Measurements from ENCODE around the gene FAM90A1. TPM values are rescaled to one million over a fixed set of nuclear protein-coding genes. Genes with fewer than 3 reads are reported as not detected.
"Not testable (repeated sequence)": the region's sequence is repeated elsewhere in the genome, so short reads cannot be mapped to it uniquely, and the experiment has no call there.

The FAM90A1 gene
- total RNA-seq, 1 donor from 2014 or later = not detected

DNA sequence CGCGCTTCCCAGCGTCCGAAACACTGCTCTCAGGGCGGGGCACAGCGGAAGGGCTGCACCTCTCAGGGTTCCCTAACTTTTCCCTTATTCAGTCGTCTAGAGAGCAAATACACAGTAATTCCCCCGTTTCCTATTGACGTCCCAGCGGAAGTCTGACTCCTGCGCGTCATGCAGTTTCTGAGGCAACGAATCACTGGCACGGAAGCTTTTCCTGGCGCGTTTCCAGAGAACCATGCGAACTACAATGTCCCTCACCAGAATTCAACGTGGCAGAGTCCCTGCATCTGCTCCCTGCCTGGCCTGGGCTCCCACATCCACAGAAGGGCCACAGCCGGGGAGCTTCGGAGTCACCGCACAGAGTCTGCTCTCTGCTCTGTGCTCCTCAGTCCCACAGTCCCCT lies 6.0 kb downstream of the FAM90A1 start:
- H3K79me2 ChIP-seq (ENCODE audit: insufficient read depth, low read length); H3K27ac ChIP-seq (ENCODE audit: low read depth, low read length); H3K36me3 ChIP-seq (ENCODE audit: insufficient read depth, low read length); H4K20me1 ChIP-seq (ENCODE audit: insufficient read depth, low read length); H3K9ac ChIP-seq (ENCODE audit: low read length); H3K4me3 ChIP-seq (ENCODE audit: insufficient read depth, low read depth, low read length); H3K9me3 ChIP-seq (ENCODE audit: insufficient read depth, low read depth, low read length); FAIRE-seq; H3K27ac Mint-ChIP-seq (ENCODE audit: unreplicated experiment); H3K4me1 Mint-ChIP-seq (ENCODE audit: low read depth, unreplicated experiment); H3K27me3 ChIP-seq (ENCODE audit: insufficient read depth, low read length); DNase-seq (ENCODE audit: low read depth); H3K27me3 Mint-ChIP-seq (ENCODE audit: low read depth, unreplicated experiment); H3K4me2 ChIP-seq (ENCODE audit: low read length); H3K4me3 Mint-ChIP-seq (ENCODE audit: unreplicated experiment); H2AFZ ChIP-seq (ENCODE audit: low read depth, low read length); H3K36me3 Mint-ChIP-seq (ENCODE audit: low read depth, unreplicated experiment); H3K4me1 ChIP-seq (ENCODE audit: insufficient read depth, low read length): not testable (repeated sequence)
- peaks cover 12% of the 10 kb centered on the region for H3K9me3 Mint-ChIP-seq (ENCODE audit: unreplicated experiment)

DNA sequence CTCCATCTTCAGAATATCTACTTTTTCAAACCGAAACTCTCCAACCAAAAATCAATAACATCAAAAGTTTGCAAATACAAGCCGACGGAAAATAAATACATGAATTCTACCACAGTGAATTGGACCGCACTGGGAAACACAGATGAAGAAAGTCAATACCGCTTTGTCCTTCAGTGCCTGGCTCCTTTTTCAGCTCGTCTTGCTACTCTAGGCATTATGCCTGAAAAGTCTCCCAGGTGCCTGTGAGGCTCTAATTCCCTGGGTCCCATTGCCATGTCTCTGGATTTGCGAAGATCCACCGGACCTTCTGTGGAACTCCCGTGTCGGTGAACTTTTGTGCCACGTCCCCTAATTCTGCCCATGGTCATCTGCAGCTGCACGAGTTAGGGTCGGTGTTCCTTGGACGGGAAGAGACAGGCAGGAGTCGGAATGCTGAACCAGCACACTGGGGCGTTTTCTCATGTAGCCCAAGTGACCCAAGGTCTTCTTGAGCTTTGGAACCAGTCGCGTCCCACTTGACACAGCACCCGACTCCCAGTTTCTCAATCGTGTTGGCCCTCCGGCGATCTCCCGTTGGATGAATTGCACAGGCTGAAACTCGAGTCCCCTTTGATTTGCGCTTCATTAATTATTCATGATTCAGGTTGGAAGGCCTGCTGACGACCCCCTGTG lies 8.6 kb downstream of the FAM90A1 start:
- not testable (repeated sequence) for DNase-seq (ENCODE audit: low read depth); H3K4me1 Mint-ChIP-seq (ENCODE audit: low read depth, unreplicated experiment); H3K27ac ChIP-seq (ENCODE audit: low read depth, low read length); H3K36me3 Mint-ChIP-seq (ENCODE audit: low read depth, unreplicated experiment); H4K20me1 ChIP-seq (ENCODE audit: insufficient read depth, low read length); H3K27me3 ChIP-seq (ENCODE audit: insufficient read depth, low read length); H3K4me3 Mint-ChIP-seq (ENCODE audit: unreplicated experiment); H3K27ac Mint-ChIP-seq (ENCODE audit: unreplicated experiment); H3K9me3 ChIP-seq (ENCODE audit: insufficient read depth, low read depth, low read length); H3K9ac ChIP-seq (ENCODE audit: low read length); H2AFZ ChIP-seq (ENCODE audit: low read depth, low read length); FAIRE-seq; H3K27me3 Mint-ChIP-seq (ENCODE audit: low read depth, unreplicated experiment); H3K36me3 ChIP-seq (ENCODE audit: insufficient read depth, low read length); H3K9me3 Mint-ChIP-seq (ENCODE audit: unreplicated experiment); H3K79me2 ChIP-seq (ENCODE audit: insufficient read depth, low read length); H3K4me2 ChIP-seq (ENCODE audit: low read length); H3K4me3 ChIP-seq (ENCODE audit: insufficient read depth, low read depth, low read length); H3K4me1 ChIP-seq (ENCODE audit: insufficient read depth, low read length)

DNA sequence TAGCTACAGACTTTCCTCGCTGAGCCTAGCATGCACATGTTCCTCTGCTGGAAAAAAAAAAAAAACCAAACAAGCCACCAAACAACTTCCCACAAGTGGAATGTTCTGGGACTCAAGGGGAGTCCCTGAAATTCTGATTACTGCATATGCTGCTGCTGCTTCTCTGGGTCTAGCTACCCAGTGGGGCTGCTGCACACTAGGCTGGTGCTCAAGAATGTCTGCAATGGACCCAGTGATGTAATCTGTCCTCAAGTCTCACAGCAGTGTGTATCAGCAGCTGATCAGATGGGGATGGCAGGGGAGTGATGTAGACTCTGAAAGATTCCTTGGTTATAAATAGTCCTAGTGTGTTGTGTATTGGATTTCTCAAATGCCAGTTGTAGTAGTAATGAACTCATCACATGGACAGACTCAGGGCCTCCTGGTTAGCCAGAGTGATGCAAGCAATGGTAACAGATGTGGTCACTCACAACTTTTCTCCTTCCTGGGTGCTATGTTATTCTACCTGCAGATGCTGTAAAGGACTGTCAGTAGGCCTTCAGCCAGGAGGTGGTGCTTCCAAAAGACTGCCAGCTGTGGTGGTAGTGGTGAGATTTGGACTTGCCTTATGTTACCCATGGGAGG lies 29.6 kb downstream of the FAM90A1 start:
- H3K79me2 ChIP-seq (ENCODE audit: insufficient read depth, low read length); H3K27ac ChIP-seq (ENCODE audit: low read depth, low read length); H3K27me3 Mint-ChIP-seq (ENCODE audit: low read depth, unreplicated experiment); H2AFZ ChIP-seq (ENCODE audit: low read depth, low read length); H3K36me3 ChIP-seq (ENCODE audit: insufficient read depth, low read length); H3K27me3 ChIP-seq (ENCODE audit: insufficient read depth, low read length); H3K4me3 ChIP-seq (ENCODE audit: insufficient read depth, low read depth, low read length); FAIRE-seq; H3K9me3 Mint-ChIP-seq (ENCODE audit: unreplicated experiment); H3K4me1 ChIP-seq (ENCODE audit: insufficient read depth, low read length); H3K4me2 ChIP-seq (ENCODE audit: low read length); H4K20me1 ChIP-seq (ENCODE audit: insufficient read depth, low read length); H3K36me3 Mint-ChIP-seq (ENCODE audit: low read depth, unreplicated experiment); H3K9ac ChIP-seq (ENCODE audit: low read length); H3K9me3 ChIP-seq (ENCODE audit: insufficient read depth, low read depth, low read length): not testable (repeated sequence)
- Mint-ChIP-seq H3K4me1 (ENCODE audit: low read depth, unreplicated experiment) (peaks cover 11% of the 10 kb centered on the region), H3K4me3 (ENCODE audit: unreplicated experiment) (peak overlapping the region; percentile 54), H3K27ac (ENCODE audit: unreplicated experiment) (peak overlapping the region; percentile 99)
- peak; percentile 54 for DNase-seq (ENCODE audit: low read depth)

DNA sequence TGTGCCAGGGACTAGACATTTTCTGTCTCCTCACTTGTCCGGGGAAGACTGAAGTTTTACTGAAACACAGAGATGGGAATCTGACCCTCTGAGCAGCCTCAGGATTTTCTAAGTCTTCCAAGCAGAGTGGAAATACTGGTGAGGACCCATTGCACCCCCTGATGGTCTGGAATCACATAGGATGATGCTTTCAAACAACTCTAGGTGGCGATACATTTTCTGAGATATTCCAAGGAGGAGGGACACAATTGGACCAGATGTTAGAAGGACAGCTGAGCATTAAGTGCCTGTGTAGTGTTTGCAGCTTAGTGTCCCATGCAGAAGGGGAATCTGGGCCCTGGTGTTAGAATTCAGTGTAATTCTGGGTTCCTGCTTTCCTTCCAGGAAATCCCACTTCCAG lies 39.3 kb downstream of the FAM90A1 start:
- H3K27me3 Mint-ChIP-seq (ENCODE audit: low read depth, unreplicated experiment); H3K27me3 ChIP-seq (ENCODE audit: insufficient read depth, low read length); H3K4me3 ChIP-seq (ENCODE audit: insufficient read depth, low read depth, low read length); H3K4me3 Mint-ChIP-seq (ENCODE audit: unreplicated experiment); H3K9me3 Mint-ChIP-seq (ENCODE audit: unreplicated experiment); H3K4me1 ChIP-seq (ENCODE audit: insufficient read depth, low read length); H3K27ac ChIP-seq (ENCODE audit: low read depth, low read length); H3K9ac ChIP-seq (ENCODE audit: low read length); H3K4me1 Mint-ChIP-seq (ENCODE audit: low read depth, unreplicated experiment); FAIRE-seq; H3K27ac Mint-ChIP-seq (ENCODE audit: unreplicated experiment); H2AFZ ChIP-seq (ENCODE audit: low read depth, low read length); H3K36me3 Mint-ChIP-seq (ENCODE audit: low read depth, unreplicated experiment); H3K36me3 ChIP-seq (ENCODE audit: insufficient read depth, low read length); H3K9me3 ChIP-seq (ENCODE audit: insufficient read depth, low read depth, low read length); H4K20me1 ChIP-seq (ENCODE audit: insufficient read depth, low read length); DNase-seq (ENCODE audit: low read depth); H3K79me2 ChIP-seq (ENCODE audit: insufficient read depth, low read length); H3K4me2 ChIP-seq (ENCODE audit: low read length): not testable (repeated sequence)

- H3K27me3 Mint-ChIP-seq (ENCODE audit: low read depth, unreplicated experiment); H3K36me3 Mint-ChIP-seq (ENCODE audit: low read depth, unreplicated experiment); H3K79me2 ChIP-seq (ENCODE audit: insufficient read depth, low read length); H3K4me2 ChIP-seq (ENCODE audit: low read length); FAIRE-seq; H3K27ac Mint-ChIP-seq (ENCODE audit: unreplicated experiment); DNase-seq (ENCODE audit: low read depth); H3K4me1 Mint-ChIP-seq (ENCODE audit: low read depth, unreplicated experiment); H3K27ac ChIP-seq (ENCODE audit: low read depth, low read length); H3K27me3 ChIP-seq (ENCODE audit: insufficient read depth, low read length); H2AFZ ChIP-seq (ENCODE audit: low read depth, low read length); H3K9ac ChIP-seq (ENCODE audit: low read length); H3K36me3 ChIP-seq (ENCODE audit: insufficient read depth, low read length); H4K20me1 ChIP-seq (ENCODE audit: insufficient read depth, low read length); H3K4me3 Mint-ChIP-seq (ENCODE audit: unreplicated experiment); H3K4me3 ChIP-seq (ENCODE audit: insufficient read depth, low read depth, low read length); H3K9me3 Mint-ChIP-seq (ENCODE audit: unreplicated experiment); H3K4me1 ChIP-seq (ENCODE audit: insufficient read depth, low read length); H3K9me3 ChIP-seq (ENCODE audit: insufficient read depth, low read depth, low read length): not testable (repeated sequence)
Observed at GRCh38 chr12:8184206-8184605, 43.2 kb downstream of the FAM90A1 start.

- H3K36me3 Mint-ChIP-seq (ENCODE audit: low read depth, unreplicated experiment); H3K36me3 ChIP-seq (ENCODE audit: insufficient read depth, low read length); H3K4me1 ChIP-seq (ENCODE audit: insufficient read depth, low read length); H3K79me2 ChIP-seq (ENCODE audit: insufficient read depth, low read length); H3K4me1 Mint-ChIP-seq (ENCODE audit: low read depth, unreplicated experiment); FAIRE-seq; H3K4me3 Mint-ChIP-seq (ENCODE audit: unreplicated experiment); H3K27ac Mint-ChIP-seq (ENCODE audit: unreplicated experiment); H3K9ac ChIP-seq (ENCODE audit: low read length); H3K9me3 ChIP-seq (ENCODE audit: insufficient read depth, low read depth, low read length); H3K9me3 Mint-ChIP-seq (ENCODE audit: unreplicated experiment); H3K27me3 Mint-ChIP-seq (ENCODE audit: low read depth, unreplicated experiment); H4K20me1 ChIP-seq (ENCODE audit: insufficient read depth, low read length); H3K27me3 ChIP-seq (ENCODE audit: insufficient read depth, low read length); H3K4me3 ChIP-seq (ENCODE audit: insufficient read depth, low read depth, low read length); H2AFZ ChIP-seq (ENCODE audit: low read depth, low read length); H3K27ac ChIP-seq (ENCODE audit: low read depth, low read length); DNase-seq (ENCODE audit: low read depth); H3K4me2 ChIP-seq (ENCODE audit: low read length): not testable (repeated sequence)
Observed at GRCh38 chr12:8183346-8183745, 44.1 kb downstream of the FAM90A1 start.
